ENCODE results near the gene MERTK. TPM values are rescaled to one million over a fixed set of nuclear protein-coding genes. Genes with fewer than 3 reads are reported as not detected.

The MERTK gene
- total and polyA plus RNA-seq, 2 of the 8 experiments (the other 6 are each of a cell fraction or from before 2014, with no cell fraction given), result 6.5 to 7.0 TPM

- no peaks in the 10 kb centered on the region for H3K36me3 ChIP-seq (ENCODE audit: control insufficient read depth in 2 of 4, insufficient read depth in 4 of 4, low read length in 3 of 4)
- H3K4me3 ChIP-seq (ENCODE audit: extremely low read depth in 1 of 4, insufficient read depth in 2 of 4, low read depth in 3 of 4, low read length in 4 of 4), result no peak overlapping the region
- FAIRE-seq (no peak), DNase-seq (ENCODE audit: low read depth in 1 of 2, low spot score in 2 of 2) (no peak)
- H4K8ac ChIP-seq (ENCODE audit: extremely low read depth, insufficient read depth, low read length), result no peak overlapping the region
- H2AFZ ChIP-seq (ENCODE audit: low read length), result no peak overlapping the region
- H2BK120ac ChIP-seq (replicated peaks; ENCODE audit: low read depth, low read length), result no peak overlapping the region
- no peak overlapping the region for H3K27ac ChIP-seq (ENCODE audit: low read depth, low read length)
- H3K4me2 ChIP-seq (ENCODE audit: insufficient read depth in 1 of 2, low read depth in 2 of 2, low read length in 2 of 2), result no peak overlapping the region
- no peak overlapping the region for H2BK20ac ChIP-seq (ENCODE audit: low read length)
- H3K27me3 ChIP-seq (replicated peaks in 1 of 4; ENCODE audit: control insufficient read depth in 3 of 4, extremely low read depth in 1 of 4, insufficient read depth in 3 of 4, low read length in 3 of 4), result no peaks in the 10 kb centered on the region
- H2AK5ac ChIP-seq (ENCODE audit: low read depth, low read length), result no peak overlapping the region
- no peaks in the 10 kb centered on the region for H3K4me1 ChIP-seq (replicated peaks in 1 of 4; ENCODE audit: control insufficient read depth in 3 of 4, insufficient read depth in 4 of 4, low read length in 3 of 4)
- CTCF ChIA-PET (ENCODE audit: partially characterized antibody), result interaction anchor here (1.1 to 2.3 kb wide), 3 partner anchors 8 to 47 kb away, joined by 3 to 8 read pairs (median 3); no protein-coding TSS in a partner anchor
- no peaks in the 10 kb centered on the region for H3K79me2 ChIP-seq (ENCODE audit: control insufficient read depth in 1 of 2, insufficient read depth in 2 of 2, low read length in 2 of 2)
- no peak overlapping the region for H4K91ac ChIP-seq (replicated peaks; ENCODE audit: insufficient read length, low read length)
- no peaks in the 10 kb centered on the region for H4K20me1 ChIP-seq (replicated peaks in 1 of 2; ENCODE audit: control insufficient read depth in 1 of 2, insufficient read depth in 2 of 2, low read length in 2 of 2)
- no peaks in the 10 kb centered on the region for H3K79me1 ChIP-seq (ENCODE audit: low read depth, low read length)
- no peak overlapping the region for H3K56ac ChIP-seq (replicated peaks; ENCODE audit: insufficient read length, low read depth, low read length)
- no peak overlapping the region for H2BK5ac ChIP-seq (ENCODE audit: low read depth, low read length)
- H3K18ac ChIP-seq (ENCODE audit: extremely low read depth, low read length), result no peak overlapping the region
- no peak overlapping the region for H2BK12ac ChIP-seq (ENCODE audit: low read depth, low read length)
- H3K9ac ChIP-seq (replicated peaks in 1 of 4; ENCODE audit: extremely low read depth in 1 of 4, low read depth in 3 of 4, low read length in 3 of 4), result no peak overlapping the region
- no peak overlapping the region for H3K4ac ChIP-seq (replicated peaks; ENCODE audit: insufficient read length, low read depth, low read length)
- H3K23ac ChIP-seq (ENCODE audit: insufficient read length), result no peak overlapping the region
- no peaks in the 10 kb centered on the region for H3K23me2 ChIP-seq (ENCODE audit: low read depth, low read length)
- no peak overlapping the region for H3K14ac ChIP-seq (ENCODE audit: insufficient read length)
- TF ChIP-seq TAF1 (IDR thresholded peaks at IDR 0.05; ENCODE audit: low read depth, low read length) (no peak), SP4 (IDR thresholded peaks at IDR 0.05; ENCODE audit: low read length) (no peak), HDAC2 (IDR thresholded peaks at IDR 0.05; ENCODE audit: borderline replicate concordance in 1 of 2, low read depth in 2 of 2, low read length in 2 of 2) (no peak), SAP30 (IDR thresholded peaks at IDR 0.05; ENCODE audit: insufficient read depth, insufficient replicate concordance, low read length) (no peak), SUZ12 (IDR thresholded peaks at IDR 0.05; ENCODE audit: low read length) (no peak), POLR2A (IDR thresholded peaks at IDR 0.05; ENCODE audit: control extremely low read depth in 1 of 2, low read depth in 2 of 2, low read length in 2 of 2) (no peak), MAFK (IDR thresholded peaks at IDR 0.05; ENCODE audit: low read depth, low read length) (no peak)
- no peaks in the 10 kb centered on the region for H3K9me3 ChIP-seq (ENCODE audit: insufficient read depth in 2 of 2, low read depth in 1 of 2, low read length in 1 of 2)
- 100% methylated on average over 1 of the region's 1 CpG; no CpG with 5 or more reads in 1 of the 2 experiments for WGBS, 2 experiments (ENCODE audit: extremely low coverage in 1 of 2, insufficient coverage in 1 of 2, insufficient read length in 1 of 2, insufficient replicate concordance in 2 of 2, low coverage in 1 of 2, low lambda C conversion rate in 2 of 2, missing lambda C conversion rate in 1 of 2)
- no peak overlapping the region for H2BK15ac ChIP-seq (ENCODE audit: low read length)
- POLR2A ChIA-PET (ENCODE audit: partially characterized antibody), result no interaction called here
- H4K5ac ChIP-seq (ENCODE audit: insufficient read length, low read depth, low read length), result no peak overlapping the region
Observed at GRCh38 chr2:111966241-111966640, 67.8 kb downstream of the MERTK start.

All from H1 (cell line).